Prostate gland (tissue), 2 donors: ENCODE data around the gene DTX1. TPM values are rescaled to one million over a fixed set of nuclear protein-coding genes. Genes with fewer than 3 reads are reported as not detected.
A peak's percentile ranks its signal among the peaks of the same experiment; 100 is the strongest.

Experiments used
- DNase-seq: peaks from one replicate; pipeline ENCODE4 v3.0.0-alpha.2; 2019; ENCODE audit warnings: low spot score
- H3K27ac ChIP-seq, 2 donors: fragments of 200-600 bp; sonication (generic); 2 replicates each; pipeline ENCODE4 v1.5.1; 2017 to 2019
- H3K27me3 ChIP-seq: fragments of 200-600 bp; sonication (generic); replicated peaks from 2 replicates; pipeline ENCODE4 v1.5.1; 2019; ENCODE audit not compliant: insufficient read depth
- H3K36me3 ChIP-seq, 2 donors: fragments of 200-600 bp; sonication (generic); 1 replicate in 1 of 2; 2 replicates in 1 of 2; pipeline versions ENCODE4 v1.5.1 to v1.8.1; 2017 to 2019
- H3K4me1 ChIP-seq: fragments of 200-600 bp; sonication (generic); replicated peaks from 2 replicates; pipeline ENCODE4 v1.5.1; 2019
- H3K4me3 ChIP-seq, 2 donors: fragments of 200-600 bp; sonication (generic); 2 replicates each; pipeline ENCODE4 v1.5.1; 2017 to 2019
- H3K9me3 ChIP-seq: fragments of 200-600 bp; sonication (generic); 2 replicates; pipeline ENCODE4 v1.5.1; 2017
- CTCF ChIP-seq, 4 experiments: fragments of 200-600 bp in 2 of 4; fragments of 450-650 bp in 2 of 4; sonication (generic) in 2 of 4; IDR thresholded peaks; 1 replicate in 3 of 4; 2 replicates in 1 of 4; pipeline ENCODE4 v1.5.1; 2016 to 2019; ENCODE audit warnings: antibody characterized with exemption in 4 of 4, mild to moderate bottlenecking in 2 of 4, moderate library complexity in 2 of 4
- POLR2A ChIP-seq: fragments of 450-650 bp; IDR thresholded peaks from one replicate; pipeline ENCODE4 v1.6.1; 2016; ENCODE audit warnings: antibody characterized with exemption, mild to moderate bottlenecking
- POLR2AphosphoS5 ChIP-seq: sonication (generic); formaldehyde crosslinking; IDR thresholded peaks from one replicate; pipeline ENCODE4 v1.6.1; 2017; ENCODE audit warnings: antibody characterized with exemption
- WGBS: methylation state at CpG from one replicate; pipeline ENCODE4 v1.1.5; 2018; 5-methylcytosine and 5-hydroxymethylcytosine counted together
- intact Hi-C: fragments of 100-400 bp; cut with DNase I; formaldehyde crosslinking; loops from one replicate; pipeline ENCODE4 v1.14.2; 2022
- total RNA-seq, 2 donors: library from RNA; depleted of rRNA; stranded (reverse); fragments of >200 nt; gene quantifications; one replicate each; pipeline ENCODE4 v1.1.0, GENCODE V29; 2016

DTX1 gene
- total RNA-seq, 2 donors from 2014 or later, result 2.6 to 21.2 TPM

- Histone ChIP-seq H3K27me3 (no peaks in the 10 kb centered on the region), H3K27ac (no peak overlapping the region), H3K36me3 (no peaks in the 10 kb centered on the region), H3K4me1 (peaks cover 3% of the 10 kb centered on the region), H3K4me3 (peak overlapping the region; percentile 43 to 47), H3K9me3 (no peaks in the 10 kb centered on the region)
- TF ChIP-seq POLR2A (no peak), CTCF (IDR thresholded peaks at IDR 0.05) (no peak), POLR2AphosphoS5 (no peak)
- DNase-seq, result no peak
- intact Hi-C loops, result no loop called here
- 66% methylated on average over 44 of the region's 44 CpGs for WGBS
Measured at GRCh38 chr12:113057565-113058485, 1.3 kb downstream of the DTX1 start.

- intact Hi-C loops, result no loop called here
- peaks cover 3% of the 10 kb centered on the region for H3K4me1 ChIP-seq
- TF ChIP-seq POLR2AphosphoS5 (no peak), POLR2A (no peak)
Measured at GRCh38 chr12:113058553-113058952, 2.0 kb downstream of the DTX1 start.

GRCh38 chr12:113059071-113059595 lies 2.6 kb downstream of the DTX1 start:
- H3K27ac ChIP-seq, result no peak overlapping the region
- 88% methylated on average over 8 of the region's 8 CpGs for WGBS
- H3K9me3 ChIP-seq, result no peaks in the 10 kb centered on the region
- H3K4me3 ChIP-seq, result no peak overlapping the region
- intact Hi-C loops, result no loop called here
- TF ChIP-seq CTCF (IDR thresholded peaks at IDR 0.05) (no peak), POLR2A (no peak), POLR2AphosphoS5 (no peak)
- no peaks in the 10 kb centered on the region for H3K27me3 ChIP-seq
- peaks cover 3% of the 10 kb centered on the region for H3K4me1 ChIP-seq
- DNase-seq, result no peak
- no peaks in the 10 kb centered on the region for H3K36me3 ChIP-seq

More at GRCh38 chr12:113058553-113058952, 2.0 kb downstream of the DTX1 start:
- no peak for DNase-seq
- no peaks in the 10 kb centered on the region for H3K36me3 ChIP-seq
- H3K9me3 ChIP-seq, result no peaks in the 10 kb centered on the region
- H3K4me3 ChIP-seq, result no peak overlapping the region
- no peak overlapping the region for H3K27ac ChIP-seq
- H3K27me3 ChIP-seq, result no peaks in the 10 kb centered on the region
- 92% methylated on average over 1 of the region's 1 CpG for WGBS

GRCh38 chr12:113060336-113060960 lies 3.9 kb downstream of the DTX1 start:
- H3K27me3 ChIP-seq, result no peaks in the 10 kb centered on the region

More at GRCh38 chr12:113060336-113060960, 3.9 kb downstream of the DTX1 start:
- Histone ChIP-seq H3K27ac (no peak overlapping the region), H3K4me3 (no peak overlapping the region), H3K36me3 (no peaks in the 10 kb centered on the region), H3K4me1 (peaks cover 3% of the 10 kb centered on the region), H3K9me3 (no peaks in the 10 kb centered on the region)
- DNase-seq, result no peak
- WGBS, result 85% methylated on average over 7 of the region's 7 CpGs
- TF ChIP-seq POLR2A, result no peak
- no peak for TF ChIP-seq CTCF (IDR thresholded peaks at IDR 0.05)
- no peak for TF ChIP-seq POLR2AphosphoS5
- intact Hi-C loops, result no loop called here
